Suprapubic skin (tissue), 4 donors: ENCODE results near the gene TK2. TPM values are rescaled to one million over a fixed set of nuclear protein-coding genes. Genes with fewer than 3 reads are reported as not detected.

Experiments
- DNase-seq, 2 donors: peaks; one replicate each; pipeline ENCODE4 v3.0.0-alpha.2; 2019; ENCODE audit warnings: low spot score in 2 of 2
- H3K27ac ChIP-seq: fragments of 200-600 bp; sonication (generic); one replicate; pipeline ENCODE4 v1.5.1; 2019
- H3K27me3 ChIP-seq: fragments of 200-600 bp; sonication (generic); one replicate; pipeline ENCODE4 v1.5.1; 2019
- H3K36me3 ChIP-seq: fragments of 200-600 bp; sonication (generic); one replicate; pipeline ENCODE4 v1.5.1; 2019
- H3K4me1 ChIP-seq: fragments of 200-600 bp; sonication (generic); one replicate; pipeline ENCODE4 v1.5.1; 2019
- H3K4me3 ChIP-seq: fragments of 200-600 bp; sonication (generic); one replicate; pipeline ENCODE4 v1.5.1; 2019; ENCODE audit warnings: mild to moderate bottlenecking
- H3K9me3 ChIP-seq: fragments of 200-600 bp; sonication (generic); one replicate; pipeline ENCODE4 v1.5.1; 2019
- EP300 ChIP-seq: sonication (generic); formaldehyde crosslinking; IDR thresholded peaks from one replicate; pipeline ENCODE4 v1.6.1; 2017; ENCODE audit warnings: antibody characterized with exemption
- POLR2A ChIP-seq, 2 donors: fragments of 450-650 bp; IDR thresholded peaks; one replicate each; pipeline ENCODE4 v1.6.1; 2017; ENCODE audit warnings: antibody characterized with exemption in 2 of 2, mild to moderate bottlenecking in 2 of 2, moderate library complexity in 2 of 2
- POLR2AphosphoS5 ChIP-seq, 3 donors: sonication (generic); formaldehyde crosslinking; IDR thresholded peaks; one replicate each; pipeline ENCODE4 v1.6.1; 2017; ENCODE audit warnings: antibody characterized with exemption in 3 of 3
- WGBS: methylation state at CpG from one replicate; pipeline ENCODE4 v1.1.5; 2018; 5-methylcytosine and 5-hydroxymethylcytosine counted together
- total RNA-seq, 4 donors: library from RNA; depleted of rRNA; stranded (reverse); fragments of >200 nt; gene quantifications; one replicate each; pipeline ENCODE4 v1.1.0, GENCODE V29; 2016
- TF ChIP-seq, protein P1 (sequence below), 2 donors: fragments of 200-600 bp in 1 of 2; fragments of 450-650 bp in 1 of 2; sonication (generic) in 1 of 2; IDR thresholded peaks; one replicate each; pipeline ENCODE4 v1.5.1; 2016 to 2019; ENCODE audit warnings: antibody characterized with exemption in 2 of 2, mild to moderate bottlenecking in 1 of 2, moderate library complexity in 1 of 2

The TK2 gene
- total RNA-seq, 4 donors from 2014 or later, result 13.6 to 27.0 (median 19.7) TPM

DNA sequence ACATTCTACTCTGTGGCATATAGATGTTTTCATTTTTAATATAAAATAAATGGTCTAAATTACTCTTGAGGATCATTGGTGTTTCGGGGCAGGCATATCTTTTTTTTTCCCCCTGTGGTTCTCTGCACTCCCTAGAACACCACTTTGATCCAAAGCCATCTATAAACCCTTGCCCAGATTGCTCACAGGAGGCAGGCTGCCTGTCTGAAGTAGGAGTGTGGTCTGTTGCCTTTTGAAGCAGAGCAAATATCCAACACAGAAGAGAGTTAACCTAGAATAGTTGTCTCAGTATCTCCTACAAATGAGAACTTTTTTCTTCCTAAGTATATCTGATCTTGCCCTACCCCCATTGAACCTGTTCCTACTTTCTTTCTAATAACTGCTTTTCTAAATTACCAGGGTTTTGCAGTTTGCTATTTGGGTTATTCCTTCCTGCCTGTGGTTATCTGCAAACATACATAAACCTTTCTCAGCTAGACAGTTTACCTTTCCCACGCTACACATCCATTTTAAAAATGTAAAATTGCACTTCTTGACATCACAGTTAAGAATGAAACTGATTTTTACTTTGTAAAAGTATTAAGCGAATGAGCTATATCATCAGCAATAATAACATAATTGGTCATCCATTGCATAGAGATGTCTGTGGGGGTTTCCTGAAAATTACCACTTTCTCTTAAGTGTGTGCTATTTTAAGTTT lies 11.6 kb upstream of the TK2 start:
- WGBS, result 93% methylated on average over 3 of the region's 3 CpGs
- H3K4me1 ChIP-seq, result no peaks in the 10 kb centered on the region
- no peak overlapping the region for H3K4me3 ChIP-seq
- H3K36me3 ChIP-seq, result peaks cover 24% of the 10 kb centered on the region
- H3K27ac ChIP-seq, result no peak overlapping the region
- TF ChIP-seq POLR2A (IDR thresholded peaks at IDR 0.05) (no peak), EP300 (no peak), POLR2AphosphoS5 (IDR thresholded peaks at IDR 0.05) (no peak)
- TF ChIP-seq, protein P1, sequence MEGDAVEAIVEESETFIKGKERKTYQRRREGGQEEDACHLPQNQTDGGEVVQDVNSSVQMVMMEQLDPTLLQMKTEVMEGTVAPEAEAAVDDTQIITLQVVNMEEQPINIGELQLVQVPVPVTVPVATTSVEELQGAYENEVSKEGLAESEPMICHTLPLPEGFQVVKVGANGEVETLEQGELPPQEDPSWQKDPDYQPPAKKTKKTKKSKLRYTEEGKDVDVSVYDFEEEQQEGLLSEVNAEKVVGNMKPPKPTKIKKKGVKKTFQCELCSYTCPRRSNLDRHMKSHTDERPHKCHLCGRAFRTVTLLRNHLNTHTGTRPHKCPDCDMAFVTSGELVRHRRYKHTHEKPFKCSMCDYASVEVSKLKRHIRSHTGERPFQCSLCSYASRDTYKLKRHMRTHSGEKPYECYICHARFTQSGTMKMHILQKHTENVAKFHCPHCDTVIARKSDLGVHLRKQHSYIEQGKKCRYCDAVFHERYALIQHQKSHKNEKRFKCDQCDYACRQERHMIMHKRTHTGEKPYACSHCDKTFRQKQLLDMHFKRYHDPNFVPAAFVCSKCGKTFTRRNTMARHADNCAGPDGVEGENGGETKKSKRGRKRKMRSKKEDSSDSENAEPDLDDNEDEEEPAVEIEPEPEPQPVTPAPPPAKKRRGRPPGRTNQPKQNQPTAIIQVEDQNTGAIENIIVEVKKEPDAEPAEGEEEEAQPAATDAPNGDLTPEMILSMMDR (IDR thresholded peaks at IDR 0.05), result no peak
- H3K9me3 ChIP-seq, result no peaks in the 10 kb centered on the region
- DNase-seq, result no peak
- H3K27me3 ChIP-seq, result no peaks in the 10 kb centered on the region

DNA sequence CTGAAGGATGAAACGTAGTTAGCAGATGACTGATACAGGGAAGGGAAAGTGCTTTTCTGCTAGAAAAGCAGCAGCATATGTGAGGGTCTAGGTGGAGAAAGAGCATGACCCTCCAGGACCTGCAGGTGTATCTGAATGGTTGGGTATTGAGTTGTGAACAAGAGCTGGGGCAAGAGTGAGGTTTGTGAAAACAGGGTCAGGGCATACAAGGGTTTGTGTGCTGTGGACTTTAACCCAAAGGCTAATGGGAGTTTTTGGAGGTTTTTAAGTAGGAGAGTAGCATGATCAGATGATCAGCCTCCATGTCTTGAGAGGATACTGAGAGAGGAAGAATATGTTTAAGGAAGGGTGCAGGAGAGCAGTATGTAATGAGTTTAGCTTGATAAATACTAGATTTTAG lies 10.2 kb upstream of the TK2 start:
- Histone ChIP-seq H3K4me3 (no peak overlapping the region), H3K27ac (no peak overlapping the region), H3K9me3 (no peaks in the 10 kb centered on the region), H3K27me3 (no peaks in the 10 kb centered on the region), H3K36me3 (peaks cover 10% of the 10 kb centered on the region), H3K4me1 (no peaks in the 10 kb centered on the region)
- WGBS, result 86% methylated on average over 1 of the region's 1 CpG
- DNase-seq, result no peak
- TF ChIP-seq POLR2A (IDR thresholded peaks at IDR 0.05) (no peak), POLR2AphosphoS5 (IDR thresholded peaks at IDR 0.05) (no peak), EP300 (no peak)
- TF ChIP-seq, protein P1 (IDR thresholded peaks at IDR 0.05), result no peak

GRCh38 chr16:66554495-66554894 lies 4.6 kb upstream of the TK2 start:
- 86% methylated on average over 6 of the region's 6 CpGs for WGBS
- Histone ChIP-seq H3K4me1 (peaks cover 43% of the 10 kb centered on the region), H3K36me3 (peaks cover 3% of the 10 kb centered on the region), H3K9me3 (no peaks in the 10 kb centered on the region), H3K27me3 (no peaks in the 10 kb centered on the region), H3K4me3 (peak overlapping the region; percentile 1), H3K27ac (no peak overlapping the region)
- no peak for TF ChIP-seq POLR2AphosphoS5 (IDR thresholded peaks at IDR 0.05)
- no peak for TF ChIP-seq EP300
- TF ChIP-seq, protein P1 (IDR thresholded peaks at IDR 0.05), result no peak
- no peak for TF ChIP-seq POLR2A (IDR thresholded peaks at IDR 0.05)
- no peak for DNase-seq

- H3K27ac ChIP-seq, result no peak overlapping the region
- TF ChIP-seq, protein P1 (IDR thresholded peaks at IDR 0.05), result no peak
- TF ChIP-seq POLR2A (IDR thresholded peaks at IDR 0.05), result no peak
- TF ChIP-seq EP300, result no peak
- TF ChIP-seq POLR2AphosphoS5 (IDR thresholded peaks at IDR 0.05), result no peak
- H3K36me3 ChIP-seq, result peaks cover 3% of the 10 kb centered on the region
- H3K4me3 ChIP-seq, result peak overlapping the region; percentile 56
- no peaks in the 10 kb centered on the region for H3K27me3 ChIP-seq
- H3K9me3 ChIP-seq, result no peaks in the 10 kb centered on the region
- peaks cover 46% of the 10 kb centered on the region for H3K4me1 ChIP-seq
- 67% methylated on average over 3 of the region's 3 CpGs for WGBS
- no peak for DNase-seq
Observed at GRCh38 chr16:66554021-66554420, 4.1 kb upstream of the TK2 start.

- no peaks in the 10 kb centered on the region for H3K27me3 ChIP-seq
- WGBS, result 19% methylated on average over 8 of the region's 8 CpGs
- peaks cover 54% of the 10 kb centered on the region for H3K4me1 ChIP-seq
- TF ChIP-seq EP300, result no peak
- TF ChIP-seq POLR2A (IDR thresholded peaks at IDR 0.05), result no peak
- TF ChIP-seq, protein P1 (IDR thresholded peaks at IDR 0.05), result no peak
- TF ChIP-seq POLR2AphosphoS5 (IDR thresholded peaks at IDR 0.05), result no peak
- H3K9me3 ChIP-seq, result no peaks in the 10 kb centered on the region
- peaks cover 3% of the 10 kb centered on the region for H3K36me3 ChIP-seq
- no peak overlapping the region for H3K27ac ChIP-seq
- peak overlapping the region; percentile 56 for H3K4me3 ChIP-seq
- no peak for DNase-seq
Observed at GRCh38 chr16:66553223-66553622, 3.3 kb upstream of the TK2 start.
